Stimulated activated CD4-positive, alpha-beta T cell treated with anti-CD3 and anti-CD28 coated beads, Interleukin-12 subunit alpha, Interleukin-12 subunit beta, amount 100 ng/mL, for 48 hours (primary cell): ENCODE results near the gene MED15.

Source experiments
- DNase-seq, 3 donors: peaks; one replicate each; pipeline ENCODE4 v3.0.0-alpha.2; 2020; ENCODE audit warnings: low read depth in 2 of 3, low spot score in 1 of 3

Gene MED15

DNA sequence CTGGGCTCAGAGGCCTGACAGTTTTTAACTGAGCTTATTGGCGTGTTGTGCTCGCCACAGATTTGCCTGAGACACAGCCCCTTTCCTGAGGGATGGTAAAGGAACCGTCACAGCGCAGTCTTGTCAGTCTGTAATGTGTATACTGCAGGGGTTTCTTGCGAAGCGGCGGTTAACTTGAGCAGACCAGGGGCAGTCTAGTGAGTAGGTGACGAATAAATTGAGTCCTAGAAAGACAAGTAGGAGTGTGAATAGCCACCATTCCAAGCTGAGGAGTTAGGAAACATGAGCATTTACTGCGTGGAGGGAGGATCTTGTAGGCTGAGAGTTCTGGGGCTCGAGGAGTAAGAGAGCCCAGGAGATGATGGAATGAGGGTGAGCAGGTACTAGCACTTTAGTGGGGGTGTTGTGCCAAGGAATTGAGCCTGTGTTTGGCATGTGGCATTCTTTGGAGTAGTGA is 1.4 kb downstream of the MED15 start:
- DNase-seq: no peak

DNA sequence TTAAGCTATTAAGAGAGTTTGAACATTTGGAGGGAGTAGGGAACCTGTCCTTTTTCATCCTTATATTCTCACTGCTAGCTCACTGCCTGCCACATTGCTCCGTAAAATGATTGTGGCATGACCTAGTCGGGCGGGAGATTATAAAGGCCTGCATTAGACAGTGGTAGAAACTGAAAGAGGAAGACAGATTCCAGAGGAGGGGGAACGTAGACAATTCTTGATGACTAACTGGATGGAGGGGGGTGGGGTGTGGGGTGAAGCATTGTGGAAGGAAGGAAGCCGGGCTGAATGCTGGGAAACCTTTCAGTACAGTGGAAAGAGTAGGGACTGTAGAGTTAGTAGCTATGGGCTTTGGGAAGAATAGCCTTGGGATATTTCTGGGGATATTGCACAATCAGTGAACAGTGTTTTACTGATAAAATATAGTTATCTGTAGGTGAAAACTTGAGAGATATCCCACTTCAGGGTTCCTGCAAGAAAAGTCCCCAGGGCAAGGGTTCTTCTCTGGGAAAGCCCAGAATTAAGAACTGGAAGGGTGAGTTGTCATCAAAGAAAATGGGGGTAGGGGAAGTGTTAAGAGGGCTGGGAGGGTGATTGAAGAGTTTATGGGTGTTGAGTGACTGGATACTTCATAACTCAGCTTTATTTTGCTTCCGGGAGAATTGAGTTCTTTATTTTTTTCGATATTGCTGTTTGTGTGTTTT is 2.1 kb downstream of the MED15 start:
- peak; percentile 40 to 57 (median 53) for DNase-seq

DNA sequence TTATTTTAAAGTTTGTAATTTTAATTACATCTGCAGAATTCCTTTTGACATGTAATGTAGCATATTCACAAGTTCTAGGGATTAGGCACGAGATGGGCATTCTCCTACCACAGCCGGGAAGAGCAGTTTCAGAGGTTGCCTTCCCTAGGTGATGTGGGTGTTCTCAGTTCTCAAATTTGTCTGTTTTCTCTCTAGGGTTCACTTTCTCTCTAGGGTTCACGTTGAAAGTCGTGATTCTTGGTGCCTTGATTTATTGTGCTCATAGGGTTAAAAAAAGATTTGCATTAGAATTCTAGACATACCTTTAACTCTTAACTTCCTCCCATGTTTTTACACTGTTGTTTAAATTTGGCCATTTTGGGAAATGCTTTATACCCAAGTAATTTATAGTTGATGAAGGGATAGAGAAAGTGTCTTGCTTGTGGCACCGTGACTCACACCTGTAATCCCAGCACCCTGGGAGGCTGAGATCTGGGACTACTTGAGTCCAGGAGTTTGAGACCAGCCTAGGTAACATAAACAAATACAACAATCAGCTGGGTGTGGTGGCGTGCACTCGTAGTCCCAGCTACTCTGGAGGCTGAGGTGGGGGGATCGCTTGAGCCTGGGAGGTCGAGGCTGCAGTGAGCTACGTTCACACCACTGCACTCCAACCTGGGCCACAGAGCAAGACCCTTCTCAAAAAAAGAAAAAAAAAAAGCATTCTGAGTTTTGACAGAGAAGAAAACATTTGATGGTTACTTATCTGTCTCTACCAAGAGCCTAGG is 3.6 kb downstream of the MED15 start:
- DNase-seq: no peak

DNA sequence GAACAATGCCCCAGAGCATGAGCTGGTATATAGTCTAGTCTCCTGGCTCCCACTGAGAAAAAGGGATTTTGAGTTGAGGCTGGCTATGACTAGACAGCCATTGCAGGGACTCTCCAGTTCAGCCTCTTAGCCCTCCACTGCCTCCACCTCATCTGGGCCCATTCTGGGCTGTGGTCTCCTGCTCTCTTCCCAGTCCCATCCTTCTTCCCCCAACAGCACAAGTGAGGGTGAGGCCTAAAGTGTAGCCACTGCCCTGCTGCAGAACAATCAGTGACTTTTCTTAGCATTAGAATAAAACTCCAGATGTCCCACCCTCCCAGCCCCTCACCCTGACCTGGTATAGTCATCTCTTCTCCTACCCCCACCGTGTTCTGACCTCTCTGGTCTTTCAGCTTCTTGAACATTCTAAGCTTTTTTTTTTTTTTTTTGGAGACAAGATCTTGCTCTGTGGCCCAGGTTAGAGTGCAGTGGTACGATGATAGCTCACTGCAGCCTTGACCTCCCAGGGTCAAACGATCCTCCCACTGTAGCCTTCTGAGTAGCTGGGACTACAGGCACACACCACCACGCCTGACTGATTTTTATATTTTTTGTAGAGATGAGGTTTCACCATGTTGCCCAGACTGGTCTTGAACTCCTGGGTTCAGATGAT is 4.3 kb downstream of the MED15 start:
- DNase-seq: no peak

DNA sequence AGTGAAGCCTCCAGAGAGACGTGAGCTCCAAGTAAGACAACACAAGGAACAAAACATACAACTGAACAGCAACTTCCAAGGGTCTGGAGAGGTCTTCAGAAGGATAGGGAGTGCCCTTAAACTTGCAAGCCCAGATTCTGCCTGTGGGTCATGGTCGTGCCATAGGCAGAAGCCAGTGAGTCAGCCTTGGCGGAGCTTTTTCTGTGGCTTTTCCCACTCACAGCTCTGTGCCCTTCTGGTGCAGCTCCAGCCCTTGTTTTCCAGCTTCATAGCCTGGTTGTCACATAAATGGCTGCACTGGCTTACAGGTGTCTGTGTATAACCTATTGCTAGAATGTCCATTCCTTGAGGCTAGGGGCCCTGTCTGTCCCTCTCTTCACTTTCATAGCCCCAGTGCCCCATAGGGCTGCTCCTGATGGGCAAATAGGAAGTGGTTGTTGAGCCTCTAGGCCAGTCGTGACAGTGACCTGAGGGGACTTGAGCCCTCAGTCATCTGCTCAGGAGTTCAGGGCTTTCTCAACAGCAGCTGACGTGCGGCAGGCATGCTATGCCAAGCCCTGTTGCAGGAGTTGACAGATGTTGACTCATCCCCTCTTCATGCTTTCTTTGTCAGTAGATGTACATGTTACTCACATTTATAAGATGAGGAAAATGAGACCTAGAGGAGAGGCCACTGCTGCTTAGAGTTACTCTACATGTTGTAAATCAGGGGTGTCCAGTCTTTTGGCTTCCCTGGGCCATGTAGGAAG is 7.4 kb downstream of the MED15 start:
- DNase-seq: no peak

DNA sequence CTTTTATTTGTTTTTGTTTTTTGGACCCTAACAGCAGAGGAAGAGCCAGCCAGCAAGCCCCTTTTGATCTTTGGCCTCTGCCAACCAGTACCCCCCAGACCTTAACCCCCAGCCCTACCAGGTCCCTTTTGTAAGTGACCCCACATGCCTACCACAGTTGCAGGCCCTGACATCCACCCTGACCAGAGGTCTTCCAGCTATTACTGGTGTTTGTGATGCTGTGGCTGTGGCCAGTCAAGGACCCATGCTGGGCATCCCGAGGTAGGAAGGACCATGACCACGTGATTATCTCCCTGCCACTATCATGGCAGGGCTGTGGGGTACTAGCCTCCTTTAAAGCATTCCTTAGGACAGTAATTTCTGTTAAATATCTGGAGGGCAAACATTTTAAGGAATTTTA is 9.0 kb downstream of the MED15 start:
- no peak for DNase-seq

DNA sequence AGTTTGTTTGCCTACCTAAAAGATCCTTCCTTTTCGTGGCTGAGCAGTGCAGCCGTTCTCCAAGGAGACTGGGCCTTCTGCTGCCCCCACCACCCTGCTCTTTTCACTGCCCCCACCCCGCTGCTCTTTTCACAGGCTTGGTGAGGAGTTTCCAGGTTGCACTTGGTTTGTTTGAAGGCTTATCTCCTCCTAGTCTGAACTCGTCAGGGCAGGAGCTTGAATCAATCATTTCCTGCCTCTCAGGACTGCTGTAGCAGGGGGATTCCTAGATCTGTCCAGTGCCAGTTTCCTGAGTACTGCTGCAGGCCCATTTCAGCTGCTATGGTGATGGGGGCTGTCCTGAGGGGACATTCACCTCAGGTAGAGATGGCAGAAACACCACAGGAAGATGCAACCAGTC is 10.0 kb downstream of the MED15 start:
- no peak for DNase-seq

DNA sequence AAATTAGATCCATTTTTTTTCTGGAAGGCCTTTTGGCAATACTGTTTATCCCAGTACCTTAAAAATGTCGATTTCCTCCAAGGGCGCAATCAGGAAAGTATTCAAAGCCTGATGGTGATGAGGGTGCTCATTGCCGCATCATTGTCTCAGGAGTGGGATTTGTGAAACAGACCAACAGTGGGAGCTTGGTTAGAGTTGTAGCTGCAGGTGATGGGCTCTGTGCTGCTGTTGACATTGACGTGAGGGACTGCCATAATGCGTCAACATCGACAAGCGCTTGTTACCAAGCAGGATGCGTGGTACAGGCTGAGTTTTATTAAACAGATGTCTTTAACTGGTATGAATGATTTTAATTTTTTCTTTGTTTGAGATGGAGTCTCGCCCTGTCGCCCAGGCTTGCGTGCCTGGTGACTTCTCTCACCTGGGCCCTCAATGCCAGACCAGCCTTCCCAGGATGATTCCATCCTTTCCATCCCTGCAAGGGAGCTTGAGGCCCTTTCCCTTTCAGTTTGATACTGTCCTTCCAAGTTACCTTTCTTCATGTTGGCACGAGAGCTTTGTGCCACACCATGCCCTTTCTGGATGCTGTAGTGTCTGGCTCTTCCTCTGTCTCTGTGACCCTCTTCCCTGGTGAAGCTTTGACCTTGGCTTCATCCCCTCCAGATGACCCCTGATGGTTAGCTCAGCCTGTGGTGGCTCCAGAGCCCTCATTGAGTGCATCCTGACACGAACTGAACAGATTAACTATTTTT is 10.6 kb downstream of the MED15 start:
- no peak for DNase-seq

DNA sequence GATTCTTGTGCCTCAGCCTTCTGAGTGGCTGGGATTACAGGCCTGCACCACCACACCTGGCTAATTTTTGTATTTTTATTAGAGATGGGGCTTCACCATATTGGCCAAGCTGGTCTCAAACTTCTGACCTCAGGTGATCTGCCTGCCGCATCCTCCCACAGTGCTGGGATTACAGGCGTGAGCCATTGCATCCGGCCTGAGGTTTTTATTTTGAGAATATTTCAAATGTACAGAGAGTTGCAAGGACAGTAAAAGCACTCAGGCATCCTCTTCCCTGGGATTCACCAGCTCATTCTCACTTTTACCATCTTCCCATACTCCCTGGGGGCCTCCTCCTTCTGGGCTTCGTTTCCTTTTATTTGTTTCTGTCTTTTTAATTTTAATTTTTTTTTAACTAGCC is 12.1 kb downstream of the MED15 start:
- DNase-seq: no peak

DNA sequence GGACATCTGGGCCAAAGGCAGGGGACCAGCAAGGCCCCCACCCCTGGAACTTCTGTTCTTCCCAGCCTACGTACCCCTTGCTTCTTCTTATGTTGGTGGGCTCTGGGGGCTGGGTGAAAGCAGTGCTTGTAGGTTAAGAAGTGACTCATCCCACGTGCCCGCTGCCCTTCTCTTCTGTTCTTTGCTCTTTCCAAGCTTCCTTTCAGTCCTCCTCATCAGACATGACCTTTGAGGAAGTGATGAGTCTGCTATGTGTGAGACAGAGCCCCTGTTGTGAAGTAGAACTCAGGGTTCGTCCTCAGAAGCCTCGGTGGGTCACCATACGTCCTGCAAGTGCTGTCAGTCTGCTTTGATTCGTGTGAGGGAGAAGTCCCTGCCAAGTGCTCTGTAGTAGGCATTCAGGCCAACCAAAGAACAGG is 12.7 kb downstream of the MED15 start:
- DNase-seq: no peak

DNA sequence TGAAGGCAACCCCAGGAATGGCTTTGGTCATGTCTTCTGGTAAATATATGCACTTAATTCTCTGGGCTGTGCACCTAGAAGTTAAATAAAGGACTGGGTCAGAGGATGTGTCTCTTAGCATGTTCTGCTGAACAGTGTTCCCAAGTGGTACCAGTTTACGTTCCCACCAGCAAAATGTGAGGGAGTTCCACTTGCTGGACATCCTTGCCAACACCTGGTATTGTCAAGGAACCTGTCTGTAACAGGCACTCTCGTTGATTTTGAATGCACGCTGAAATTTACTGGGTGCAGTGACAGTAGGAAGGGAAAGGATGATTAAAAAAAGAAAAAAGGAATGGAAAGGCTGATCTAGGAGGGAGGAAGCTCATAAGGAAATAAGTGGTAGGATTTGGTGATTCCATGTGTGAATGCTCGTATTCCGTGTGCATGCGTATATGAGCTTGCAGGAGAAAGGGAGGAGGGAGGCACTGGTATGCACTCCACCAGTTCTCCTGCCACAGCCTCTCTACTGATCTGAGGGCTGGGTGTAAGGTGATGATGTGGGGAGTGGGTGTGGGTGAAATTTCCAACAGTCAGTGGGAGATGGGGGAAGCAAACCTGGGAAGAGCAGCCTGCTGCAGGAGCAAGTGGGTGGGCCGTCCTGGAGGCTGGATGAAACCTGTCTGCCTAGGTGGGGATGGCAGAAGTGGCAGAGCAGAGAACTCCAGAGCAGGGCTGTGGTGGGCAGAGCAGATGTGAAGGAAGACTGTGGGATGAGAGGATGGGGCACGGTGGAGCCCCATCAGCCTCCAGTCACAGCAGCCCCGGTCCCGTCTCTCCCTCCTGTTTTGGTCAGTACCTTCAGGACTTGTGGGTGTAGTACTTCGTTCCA is 15.0 kb downstream of the MED15 start:
- no peak for DNase-seq

DNA sequence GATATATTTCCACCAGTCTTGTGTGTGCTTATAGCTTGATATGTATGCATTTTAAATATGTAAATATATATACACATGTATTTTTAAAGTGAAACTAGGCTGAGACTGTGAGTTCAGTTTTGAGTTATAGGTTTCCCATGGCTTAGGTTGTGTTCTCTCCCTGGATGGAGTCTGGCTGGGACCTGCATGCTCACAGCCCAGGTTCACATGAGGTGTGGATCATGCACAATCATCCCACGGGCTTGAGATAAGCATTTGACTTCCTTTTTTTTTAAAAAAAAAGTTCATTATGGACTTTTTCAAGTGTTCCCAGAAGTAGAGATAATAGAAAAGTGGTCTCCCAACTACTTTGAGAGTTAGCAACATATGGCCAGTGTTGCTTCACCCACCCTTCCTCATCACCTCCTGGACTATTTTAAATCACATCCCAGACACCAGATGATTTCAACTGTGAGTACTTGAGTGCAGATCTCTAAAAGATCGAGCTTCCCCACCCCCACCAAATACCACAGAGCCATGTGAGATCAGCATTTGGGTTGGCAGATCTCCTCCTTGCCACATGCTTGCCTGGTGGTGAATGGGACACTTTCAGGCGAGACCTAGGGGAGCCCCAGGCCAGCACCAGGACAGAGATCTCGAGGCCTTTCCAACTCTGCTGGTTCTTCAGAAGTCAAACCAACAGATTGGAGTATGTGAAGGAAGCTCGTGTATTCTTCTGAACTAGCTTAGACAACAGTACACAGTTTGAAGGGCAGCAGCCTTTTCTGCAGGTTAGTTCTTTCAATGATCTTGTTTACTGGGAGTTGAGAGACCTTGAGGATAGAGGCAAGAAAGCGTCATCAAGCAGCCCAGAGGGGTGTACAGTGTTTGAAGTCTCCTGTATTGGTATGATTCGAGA is 15.9 kb downstream of the MED15 start:
- no peak for DNase-seq

DNA sequence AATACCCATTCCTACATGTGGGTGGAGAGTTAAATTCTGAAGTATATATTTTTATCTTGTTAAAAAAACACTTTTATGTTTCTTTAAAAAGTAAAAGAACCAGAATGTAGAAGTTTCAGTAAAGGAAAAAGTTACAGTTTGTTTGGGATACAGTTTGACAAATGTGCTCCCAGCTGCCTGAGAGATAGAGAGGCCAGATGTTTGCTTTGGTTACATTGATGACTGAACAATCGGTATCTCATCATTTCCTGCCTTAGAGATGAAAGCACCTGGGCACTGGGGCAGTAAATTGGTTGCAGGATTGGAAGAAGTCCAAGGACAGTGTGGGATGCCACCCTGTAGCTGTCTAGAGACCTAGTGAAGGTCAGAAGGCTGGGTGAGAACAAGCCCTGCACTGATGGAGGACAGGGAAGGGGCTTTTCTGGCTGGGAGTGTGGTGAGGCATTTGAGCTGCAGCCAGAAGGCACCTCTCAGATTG is 16.6 kb downstream of the MED15 start:
- DNase-seq: no peak

DNA sequence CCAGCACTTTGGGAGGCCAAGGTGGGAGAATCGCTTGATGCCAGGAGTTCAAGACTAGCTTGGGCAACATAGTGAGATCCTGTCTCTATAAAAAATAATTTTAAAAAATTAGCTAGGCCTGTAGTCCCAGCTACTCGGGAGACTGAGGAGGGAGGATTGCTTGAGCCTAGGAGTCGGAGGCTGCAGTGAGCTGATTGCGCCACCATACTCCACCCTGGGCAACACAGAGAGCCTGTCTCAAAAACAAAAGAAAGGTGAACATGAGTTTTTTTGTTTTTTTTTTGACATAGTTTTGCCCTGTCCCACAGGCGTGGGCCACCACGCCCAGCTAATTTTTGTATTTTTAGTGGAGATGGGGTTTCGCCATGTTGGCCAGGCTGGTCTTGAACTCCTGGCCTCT is 17.6 kb downstream of the MED15 start:
- DNase-seq: no peak

DNA sequence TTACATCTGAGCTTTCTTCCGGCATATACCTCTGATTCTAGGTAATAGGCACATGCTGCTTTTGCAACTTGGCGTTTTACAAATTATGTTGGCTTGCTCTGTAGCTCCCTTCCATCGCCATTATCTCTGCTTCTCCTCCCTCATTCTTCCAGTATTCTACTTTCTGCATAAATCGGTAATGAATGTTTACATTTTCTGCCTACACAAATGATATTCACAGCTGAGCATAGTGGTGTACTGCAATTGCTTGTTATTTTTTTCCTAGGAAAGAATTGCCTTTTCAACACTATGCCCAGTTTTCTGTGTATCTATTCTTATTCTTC is 18.9 kb downstream of the MED15 start:
- DNase-seq: no peak

DNA sequence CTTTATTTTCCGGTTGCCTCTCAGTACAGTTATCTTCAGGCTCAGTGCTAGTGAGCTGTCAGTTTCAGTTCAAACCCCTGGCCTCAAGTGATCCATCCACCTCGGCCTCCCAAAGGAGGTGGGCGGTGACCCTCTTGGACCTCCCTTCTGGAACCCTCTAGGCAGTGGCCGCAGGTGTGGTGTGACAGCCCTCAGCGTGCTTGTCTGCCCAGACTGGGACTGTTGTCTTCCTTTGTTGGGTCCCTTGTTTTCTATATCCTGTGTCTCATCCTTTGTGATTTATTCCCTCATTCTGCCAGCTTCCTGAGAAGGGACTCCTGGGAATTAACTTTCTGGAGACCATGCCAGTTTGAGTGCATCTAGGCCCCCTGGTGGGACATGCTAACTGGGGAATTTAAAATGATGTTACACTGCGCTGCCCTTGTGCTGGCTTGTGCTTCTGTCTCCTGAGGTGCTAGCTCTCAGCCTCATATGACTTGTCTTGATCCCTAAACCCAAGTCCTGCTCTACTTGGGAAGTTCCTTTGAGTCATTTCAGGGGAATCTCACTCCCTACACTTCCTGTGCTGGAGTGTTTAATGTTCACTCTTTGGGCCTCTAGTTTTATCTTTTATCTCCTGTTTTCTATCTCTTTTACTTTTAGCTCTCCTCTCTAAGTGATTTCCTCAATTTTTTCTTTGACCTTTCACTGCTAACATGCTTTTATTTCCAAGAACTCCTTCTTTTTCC is 19.4 kb downstream of the MED15 start:
- DNase-seq: no peak

DNA sequence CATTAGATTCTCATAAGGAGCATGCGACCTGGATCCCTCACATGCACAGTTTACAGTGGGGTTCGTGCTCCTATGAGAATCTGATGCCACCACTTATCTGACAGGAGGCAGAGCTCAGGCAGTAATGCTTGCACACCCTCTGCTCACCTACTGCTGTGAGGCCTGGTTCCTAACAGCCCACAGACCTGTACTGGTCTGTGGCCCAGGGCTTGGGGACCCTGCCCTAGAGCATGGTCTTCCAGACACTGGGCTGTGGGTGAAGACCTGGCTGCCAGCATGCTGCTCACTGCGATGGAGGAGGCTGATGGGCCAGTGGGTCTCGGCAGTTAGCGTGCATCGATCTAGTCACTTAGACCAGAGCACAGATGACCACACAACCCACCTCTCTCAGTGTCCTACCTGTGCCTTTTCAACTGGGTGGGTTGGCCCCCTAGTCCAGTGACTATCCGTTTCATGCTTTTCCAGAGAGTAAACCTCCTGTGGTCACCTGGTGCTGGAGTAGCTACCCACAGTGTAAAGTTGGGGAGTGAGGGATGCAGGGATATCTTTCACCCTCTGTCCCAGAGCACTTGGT is 21.1 kb downstream of the MED15 start:
- DNase-seq: no peak
